NT2/D1 (cell line): ENCODE results near the gene SLC9A1.

Source experiments
- SUZ12 ChIP-seq: IDR thresholded peaks from 2 replicates; pipeline ENCODE4 v1.6.1; 2011; ENCODE audit not compliant: insufficient read length, insufficient read depth; ENCODE audit errors: extremely low read depth
- YY1 ChIP-seq: IDR thresholded peaks from 2 replicates; pipeline ENCODE4 v1.6.1; 2011; ENCODE audit not compliant: insufficient read length, insufficient read depth
- ZNF274 ChIP-seq: IDR thresholded peaks from 2 replicates; pipeline ENCODE4 v1.6.1; 2011; ENCODE audit warnings: mild to moderate bottlenecking, low read depth, low read length

DNA sequence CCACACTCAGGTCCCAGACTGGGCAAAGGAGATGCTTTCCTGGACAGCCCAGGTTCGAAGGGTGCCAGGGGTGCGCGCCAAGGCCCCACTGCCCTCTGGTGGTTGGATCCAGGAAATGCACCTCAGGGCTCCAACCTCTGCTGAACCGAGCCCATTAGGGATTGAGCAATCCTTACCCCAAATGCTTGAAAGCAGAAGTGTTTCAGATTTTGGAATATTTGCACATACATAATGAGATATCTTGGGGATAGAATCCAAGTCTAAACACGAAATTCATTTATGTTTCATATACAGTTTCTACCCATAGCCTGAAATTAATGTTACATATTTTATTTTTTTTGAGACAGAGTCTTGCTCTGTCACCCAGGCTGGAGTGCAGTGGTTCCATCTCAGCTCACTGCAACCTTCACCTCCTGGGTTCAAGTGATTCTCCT lies 57.4 kb downstream of the SLC9A1 start:
- no peak for TF ChIP-seq YY1
- no peak for TF ChIP-seq ZNF274
- TF ChIP-seq SUZ12 = no peak
